SKM-1 (cell line): Measurements from ENCODE around the gene CHIC1.

ENCODE experiments used
- DNase-seq: peaks from one replicate; lab custom pipeline; 2025; ENCODE audit not compliant: unreplicated experiment; lab: John Stamatoyannopoulos, UW

The CHIC1 gene

GRCh38 chrX:73728602-73729001 lies 165.6 kb downstream of the CHIC1 start:
- no peak for DNase-seq
